A549 treated with RU486 at 1 μM for 4 hours (cell line): ENCODE measurements around the gene HEATR9. TPM values are rescaled to one million over a fixed set of nuclear protein-coding genes. Genes with fewer than 3 reads are reported as not detected.

Experiments used
- total RNA-seq: library from RNA; stranded (reverse); fragments of 200-300 nt; extraction: Qiagen RNA extraction; gene quantifications from 5 replicates; pipeline ENCODE4 v1.2.3, GENCODE V29; 2022; ENCODE audit warnings: low read depth

HEATR9 gene
- total RNA-seq, result not detected in 5 replicates

GRCh38 chr17:35868737-35869136, at the start of gene HEATR9:
TSS of gene HEATR9 (minus strand) at chr17:35868891. CDS start at chr17:35868742, 149 bp downstream.

GRCh38 chr17:35879773-35880654, 11.3 kb upstream of the HEATR9 start, which contains the start of gene CCL5:
TSS of gene CCL5 (minus strand) at chr17:35880360.

GRCh38 chr17:35808962-35809854, 59.5 kb downstream of the HEATR9 start, which contains the start of gene TAF15:
TSS of gene TAF15 (plus strand) at chr17:35809484. CDS start at chr17:35809570, 86 bp downstream.

Other genes with a start within 250 kb of the HEATR9 start
- 0.05 to 0.13 TPM (median 0.08 TPM) in 4 of 5 replicates, not detected in the other for gene RASL10B, start 137.3 kb downstream of the HEATR9 start, total RNA-seq
- 0.06 to 0.08 TPM (median 0.06 TPM) in 4 of 5 replicates, not detected in the other for gene GAS2L2, start 115.7 kb downstream of the HEATR9 start, total RNA-seq
- 0.33 to 0.70 TPM (median 0.53 TPM) in 4 of 5 replicates, not detected in the other for gene C17orf50, start 108.0 kb downstream of the HEATR9 start, total RNA-seq
- gene MMP28, start 73.2 kb downstream of the HEATR9 start, total RNA-seq, result 4.1 to 7.9 TPM (median 6.6 TPM) in 5 replicates
- gene TAF15, start 59.4 kb downstream of the HEATR9 start, total RNA-seq, result 190 to 245 TPM (median 208 TPM) in 5 replicates
- gene CCL5, start 11.5 kb upstream of the HEATR9 start, total RNA-seq, result 0.88 to 2.2 TPM (median 1.5 TPM) in 5 replicates
- 2.2 to 4.6 TPM (median 3.4 TPM) in 5 replicates for gene RDM1, start 61.9 kb upstream of the HEATR9 start, total RNA-seq
- gene LYZL6, start 74.8 kb upstream of the HEATR9 start, total RNA-seq, result not detected in 5 replicates
- gene CCL16, start 112.6 kb upstream of the HEATR9 start, total RNA-seq, result not detected in 5 replicates
- not detected in 5 replicates for gene CCL14, start 117.8 kb upstream of the HEATR9 start, total RNA-seq
- not detected in 5 replicates for gene CCL15, start 132.7 kb upstream of the HEATR9 start, total RNA-seq
- not detected in 5 replicates for gene CCL23, start 149.1 kb upstream of the HEATR9 start, total RNA-seq
- gene CCL18, start 195.4 kb upstream of the HEATR9 start, total RNA-seq, result not detected in 5 replicates
- not detected in 5 replicates for gene CCL3, start 221.3 kb upstream of the HEATR9 start, total RNA-seq
- gene CCL4, start 234.9 kb upstream of the HEATR9 start, total RNA-seq, result not detected in 5 replicates